Muscle of leg (tissue), 16 donors: ENCODE measurements around the gene HECTD1. TPM values are rescaled to one million over a fixed set of nuclear protein-coding genes. Genes with fewer than 3 reads are reported as not detected.
"Not testable (repeated sequence)": the region's sequence is repeated elsewhere in the genome, so short reads cannot be mapped to it uniquely, and the experiment has no call there.

Experiments used
- DNase-seq: peaks from one replicate; pipeline ENCODE4 v3.0.0; 2013
- H3K27ac ChIP-seq: one replicate; pipeline ENCODE4 v1.5.1; 2013; ENCODE audit warnings: mild to moderate bottlenecking, low read length, control low read depth
- H3K27me3 ChIP-seq: one replicate; pipeline ENCODE4 v1.6.1; 2013; ENCODE audit warnings: low read length; ENCODE audit not compliant: control insufficient read depth, insufficient read depth
- H3K36me3 ChIP-seq: one replicate; pipeline ENCODE4 v1.6.1; 2013; ENCODE audit warnings: low read length; ENCODE audit not compliant: control insufficient read depth, insufficient read depth
- H3K4me1 ChIP-seq: one replicate; pipeline ENCODE4 v1.6.1; 2013; ENCODE audit warnings: low read length; ENCODE audit not compliant: control insufficient read depth, insufficient read depth
- H3K4me3 ChIP-seq: one replicate; pipeline ENCODE4 v1.5.1; 2013; ENCODE audit warnings: low read length, control low read depth
- H3K9me3 ChIP-seq: replicated peaks from 2 replicates; pipeline ENCODE4 v1.6.1; 2013; ENCODE audit warnings: low read depth, low read length; ENCODE audit not compliant: control insufficient read depth
- WGBS: methylation state at CpG from one replicate; pipeline ENCODE4 v1.1.5; 2013; ENCODE audit warnings: missing lambda C conversion rate; ENCODE audit not compliant: insufficient coverage; 5-methylcytosine and 5-hydroxymethylcytosine counted together
- long read RNA-seq, 11 donors: transcript quantifications; one replicate each; lab custom pipeline, GENCODE V29; 2026
- polyA plus RNA-seq, 8 donors: library from polyadenylated mRNA; unstranded; fragments of 120-200 nt; gene quantifications; one replicate each; pipeline versions ENCODE4 v1.2.1 to v1.2.3, GENCODE V29; 2013; ENCODE audit warnings: inconsistent platforms in 1 of 8, low replicate concordance in 1 of 8; ENCODE audit not compliant: insufficient read length in 8 of 8, insufficient read depth in 1 of 8
- total RNA-seq: library from RNA; stranded (reverse); fragments of 120-200 nt; gene quantifications from one replicate; pipeline ENCODE4 v1.2.4, GENCODE V29; 2013

The HECTD1 gene
- total RNA-seq (149 TPM), polyA plus RNA-seq (100 to 1,000 TPM in 5 of 8 donors, 10 to 100 TPM in 3; 85.5 to 115 (median 107) TPM)
- long read RNA-seq, donor 1, partial matches to known transcripts, result 0 of 3 reads
- long read RNA-seq, donor 1, other reads (novel, unspliced or antisense), result 0 of 3 reads
- long read RNA-seq, donor 2, result 0 reads
- long read RNA-seq, donor 3, full-length matches to known transcripts, result 3 of 3 reads
- long read RNA-seq, donor 3, partial matches to known transcripts, result 0 of 3 reads
- long read RNA-seq, donor 3, other reads (novel, unspliced or antisense), result 0 of 3 reads
- long read RNA-seq, donor 4, partial matches to known transcripts, result 0 of 1 reads
- long read RNA-seq, donor 4, other reads (novel, unspliced or antisense), result 0 of 1 reads
- long read RNA-seq, donor 5, partial matches to known transcripts, result 0 of 4 reads
- long read RNA-seq, donor 5, other reads (novel, unspliced or antisense), result 0 of 4 reads
- long read RNA-seq, donor 6, transcript HECTD1-214 (2 exons, 684 nt), result major isoform, 6 of 23 reads
- long read RNA-seq, donor 6, partial matches to known transcripts, result 14 of 23 reads
- long read RNA-seq, donor 6, other reads (novel, unspliced or antisense), result 0 of 23 reads
- long read RNA-seq, donor 7, partial matches to known transcripts, result 0 of 6 reads
- long read RNA-seq, donor 7, other reads (novel, unspliced or antisense), result 0 of 6 reads
- long read RNA-seq, donor 8, partial matches to known transcripts, result 0 of 4 reads
- long read RNA-seq, donor 8, other reads (novel, unspliced or antisense), result 0 of 4 reads
- long read RNA-seq, donor 9, partial matches to known transcripts, result 8 of 14 reads
- long read RNA-seq, donor 9, other reads (novel, unspliced or antisense), result 0 of 14 reads
- long read RNA-seq, donor 10, transcript HECTD1-212 (2 exons, 595 nt), result major isoform, 5 of 41 reads
- long read RNA-seq, donor 10, partial matches to known transcripts, result 33 of 41 reads
- long read RNA-seq, donor 10, other reads (novel, unspliced or antisense), result 0 of 41 reads
- long read RNA-seq, donor 11, partial matches to known transcripts, result 0 of 6 reads
- long read RNA-seq, donor 11, other reads (novel, unspliced or antisense), result 0 of 6 reads

DNA sequence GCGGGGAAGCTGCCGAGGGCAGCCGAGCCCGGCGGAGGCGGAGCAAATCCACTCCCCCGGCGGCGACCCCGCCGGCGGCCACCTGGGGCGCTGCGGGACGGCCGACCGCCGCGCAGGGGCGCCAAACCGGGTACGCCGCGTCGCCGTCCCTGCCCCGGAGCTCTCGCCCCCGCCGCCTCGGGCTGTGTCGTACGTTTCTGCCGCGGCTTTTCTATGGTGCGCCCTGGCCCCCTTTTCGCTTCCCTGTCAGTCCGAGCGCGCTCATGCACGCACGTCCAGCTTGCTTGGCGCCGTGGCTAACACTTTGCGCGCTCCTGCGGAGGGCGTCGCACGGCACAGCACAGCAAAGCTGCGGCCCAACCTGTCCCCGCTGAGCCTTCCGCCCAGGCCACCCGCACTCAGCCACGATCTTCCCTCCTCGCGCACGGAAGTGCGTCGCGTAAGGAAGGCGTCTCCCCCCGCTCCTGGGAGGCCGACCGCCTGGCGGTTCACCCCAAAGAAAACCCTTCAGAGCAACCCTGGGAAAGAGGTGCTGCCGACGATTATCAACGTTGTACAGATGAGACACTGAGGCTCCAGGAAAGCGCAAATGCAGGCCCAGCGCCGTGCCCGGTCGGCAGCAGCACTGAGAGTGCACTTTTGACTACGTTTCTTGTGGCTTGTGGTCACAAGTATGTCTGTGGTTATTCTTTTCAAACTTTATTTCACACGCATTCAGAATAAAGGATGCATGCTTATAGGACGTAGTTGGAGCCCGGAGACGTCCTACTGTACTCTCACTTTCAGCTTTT lies at the start of gene HECTD1:
Gene HECTD1 (minus strand): TSS at position 39 of the 791 bp plus-strand sequence. CDS start 1,857 bp downstream, outside the sequence.
- no peaks in the 10 kb centered on the region for H3K27me3 ChIP-seq
- H3K27ac ChIP-seq, result peak within 1 kb of the TSS; percentile 100
- H3K4me3 ChIP-seq, result peak within 1 kb of the TSS; percentile 86
- H3K9me3 ChIP-seq, result no peaks in the 10 kb centered on the region
- peak; percentile 96 for DNase-seq
- WGBS, result under 1% methylated on average over 74 of the region's 79 CpGs
- peaks cover 8% of the 10 kb centered on the region for H3K4me1 ChIP-seq
- peaks cover 4% of the 10 kb centered on the region for H3K36me3 ChIP-seq

DNA sequence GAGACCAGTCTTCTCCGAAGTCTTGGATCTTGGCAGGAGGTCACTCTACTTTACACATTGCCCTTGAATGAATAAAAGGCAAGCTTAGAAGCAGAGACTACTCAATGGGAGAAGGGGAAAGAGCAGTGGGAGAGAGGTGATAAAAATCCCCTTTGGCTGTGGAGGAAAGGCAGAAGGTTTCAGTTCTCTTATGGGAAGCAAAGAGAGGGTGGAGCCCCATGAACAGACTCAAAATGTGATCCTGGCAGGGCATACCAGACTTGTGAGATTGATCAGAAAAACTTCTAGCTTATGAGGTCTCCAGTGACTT lies 49.6 kb upstream of the HECTD1 start:
- Histone ChIP-seq H3K4me3 (no peak overlapping the region), H3K27ac (no peak overlapping the region), H3K27me3 (no peaks in the 10 kb centered on the region), H3K4me1 (peaks cover 5% of the 10 kb centered on the region), H3K36me3 (no peaks in the 10 kb centered on the region), H3K9me3 (no peaks in the 10 kb centered on the region)
- no peak for DNase-seq
- no CpG with 5 or more reads among the region's 1 CpG for WGBS

DNA sequence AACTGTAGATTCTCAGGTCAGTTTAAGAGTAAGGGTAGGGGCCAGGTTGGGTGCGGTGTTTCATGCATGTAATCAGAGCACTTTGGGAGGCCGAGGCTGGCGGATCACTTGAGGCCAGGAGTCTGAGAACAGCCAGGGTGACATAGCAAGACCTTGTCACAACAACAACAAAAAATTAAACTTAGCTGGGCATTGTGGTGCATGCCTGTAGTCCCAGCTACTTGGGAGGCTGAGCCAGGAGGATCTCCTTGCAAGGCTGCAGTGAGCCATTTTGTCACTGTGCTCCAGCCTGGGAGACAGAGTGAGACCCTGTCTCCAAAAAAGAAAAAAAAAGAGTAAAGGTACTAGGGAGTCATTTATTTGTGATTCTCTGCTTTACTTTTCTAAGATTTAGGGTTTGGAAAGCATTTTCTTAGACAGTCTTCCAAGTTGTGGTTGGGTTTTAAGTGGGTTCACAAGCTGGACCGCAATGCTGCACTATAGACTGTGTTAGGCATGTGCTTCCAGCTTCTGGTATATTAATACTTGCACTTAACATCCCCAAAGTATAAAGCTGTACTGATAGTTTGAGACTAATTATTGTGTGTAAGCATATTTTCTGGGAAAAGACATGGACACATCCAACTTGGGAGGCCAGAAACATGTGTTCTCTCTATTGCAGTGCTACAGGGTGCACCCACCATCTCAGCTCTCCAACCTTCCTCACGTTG lies 49.1 kb upstream of the HECTD1 start:
- Histone ChIP-seq H3K4me1 (peaks cover under 1% of the 10 kb centered on the region), H3K9me3 (no peaks in the 10 kb centered on the region), H3K36me3 (no peaks in the 10 kb centered on the region), H3K4me3 (no peak overlapping the region), H3K27me3 (no peaks in the 10 kb centered on the region), H3K27ac (no peak overlapping the region)
- 90% methylated on average over 2 of the region's 5 CpGs for WGBS
- no peak for DNase-seq

DNA sequence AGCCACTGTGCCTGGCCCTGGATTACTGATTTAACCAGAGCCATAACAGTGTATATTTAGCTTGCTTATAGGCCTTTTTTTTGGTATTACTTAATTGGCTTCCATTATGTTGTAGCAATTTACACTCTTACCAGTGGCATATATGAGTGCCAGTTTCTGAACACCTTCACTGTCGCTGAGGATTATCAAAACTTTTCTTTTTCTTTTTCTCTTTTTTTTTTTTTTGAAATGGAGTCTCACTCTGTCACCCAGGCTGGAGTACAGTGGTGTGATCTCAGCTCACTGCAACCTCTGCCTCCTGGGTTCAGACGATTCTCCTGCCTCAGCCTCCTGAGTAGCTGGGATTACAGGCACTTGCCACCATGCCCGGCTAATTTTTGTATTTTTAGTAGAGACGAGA lies 48.3 kb upstream of the HECTD1 start:
- H3K9me3 ChIP-seq, H3K27me3 ChIP-seq: not testable (repeated sequence)
- no CpG with 5 or more reads among the region's 4 CpGs for WGBS

DNA sequence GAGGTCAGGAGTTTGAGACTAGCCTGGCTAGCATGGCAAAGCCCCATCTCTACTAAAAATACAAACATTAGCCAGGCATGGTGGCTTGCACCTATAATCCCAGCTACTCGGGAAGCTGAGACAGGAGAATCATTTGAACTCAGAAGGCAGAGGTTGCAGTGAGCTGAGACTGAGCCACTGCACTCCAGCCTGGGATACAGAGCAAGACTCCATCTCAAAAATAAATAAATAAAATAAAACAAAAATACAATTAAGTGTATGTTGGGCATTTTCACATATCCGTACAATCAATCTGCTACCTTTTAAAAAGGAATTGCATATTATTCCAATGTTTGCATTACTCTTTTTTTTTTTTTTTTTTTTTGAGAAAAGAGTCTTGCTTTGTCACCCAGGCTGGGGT lies 47.7 kb upstream of the HECTD1 start:
- H3K4me3 ChIP-seq, result no peak overlapping the region
- H3K27me3 ChIP-seq, result no peaks in the 10 kb centered on the region
- no peaks in the 10 kb centered on the region for H3K4me1 ChIP-seq
- no peak for DNase-seq
- WGBS, result no CpG with 5 or more reads among the region's 2 CpGs
- H3K36me3 ChIP-seq, result no peaks in the 10 kb centered on the region
- no peak overlapping the region for H3K27ac ChIP-seq
- H3K9me3 ChIP-seq, result no peaks in the 10 kb centered on the region

More for the DNA sequence above, 48.3 kb upstream of the HECTD1 start:
- DNase-seq, H3K4me1 ChIP-seq, H3K36me3 ChIP-seq, H3K27ac ChIP-seq, H3K4me3 ChIP-seq: not testable (repeated sequence)

DNA sequence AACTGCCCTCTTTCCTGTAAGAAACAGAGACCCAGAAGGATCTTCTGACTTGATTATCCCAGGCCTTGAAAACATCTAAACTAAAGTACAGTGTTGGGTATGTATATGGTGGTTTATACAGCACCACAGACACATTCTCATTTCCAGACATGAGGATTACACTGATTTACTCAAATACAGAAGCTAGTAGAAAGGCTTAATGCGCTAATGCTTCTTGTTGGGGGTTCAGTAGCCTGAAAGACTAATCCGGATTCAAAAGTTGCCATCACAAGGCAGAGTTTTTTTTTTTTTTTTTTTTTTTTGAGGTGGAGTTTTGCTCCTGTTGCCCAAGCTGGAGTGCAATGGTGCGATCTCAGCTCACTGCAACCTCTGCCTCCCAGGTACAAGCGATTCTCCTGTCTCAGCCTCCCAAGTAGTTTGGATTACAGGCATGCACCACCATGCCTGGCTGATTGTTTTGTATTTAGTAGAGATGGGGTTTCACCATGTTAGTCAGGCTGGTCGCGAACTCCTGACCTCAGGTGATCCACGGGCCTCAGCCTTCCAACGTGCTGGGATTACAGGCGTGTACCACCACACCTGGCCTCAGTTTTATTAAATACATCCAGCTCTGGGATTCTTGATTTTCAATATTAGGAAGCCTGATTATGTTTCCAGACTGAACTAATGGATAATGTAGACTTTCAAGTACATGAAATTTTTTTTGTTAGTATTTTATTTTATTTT lies 46.3 kb upstream of the HECTD1 start:
- Histone ChIP-seq H3K27ac (no peak overlapping the region), H3K4me3 (no peak overlapping the region), H3K36me3 (no peaks in the 10 kb centered on the region), H3K27me3 (no peaks in the 10 kb centered on the region), H3K9me3 (no peaks in the 10 kb centered on the region), H3K4me1 (no peaks in the 10 kb centered on the region)
- DNase-seq, result no peak
- no CpG with 5 or more reads among the region's 9 CpGs for WGBS

DNA sequence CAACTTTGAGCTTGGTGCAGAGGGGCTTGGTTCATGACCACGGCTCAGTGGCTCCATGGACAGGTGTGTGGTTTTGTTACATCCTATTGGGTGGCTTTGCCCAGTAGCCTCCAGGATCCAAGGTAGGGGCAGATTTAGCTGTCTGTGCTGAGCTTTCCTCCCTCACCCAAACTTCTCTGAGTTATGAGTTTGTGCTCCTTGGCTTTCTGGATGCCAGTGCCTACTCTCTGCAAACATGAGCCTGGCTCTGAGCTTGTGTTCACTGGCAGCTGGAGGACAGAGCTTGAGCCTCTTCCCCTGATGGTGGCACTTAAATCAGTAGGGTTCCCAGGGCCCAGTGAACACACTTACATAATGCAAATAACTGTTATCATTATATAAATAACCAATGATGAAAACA lies 45.3 kb upstream of the HECTD1 start:
- Histone ChIP-seq H3K27me3 (no peaks in the 10 kb centered on the region), H3K9me3 (no peaks in the 10 kb centered on the region), H3K4me3 (no peak overlapping the region), H3K4me1 (no peaks in the 10 kb centered on the region), H3K36me3 (no peaks in the 10 kb centered on the region), H3K27ac (no peak overlapping the region)
- DNase-seq, result no peak
- no CpG with 5 or more reads among the region's 1 CpG for WGBS

DNA sequence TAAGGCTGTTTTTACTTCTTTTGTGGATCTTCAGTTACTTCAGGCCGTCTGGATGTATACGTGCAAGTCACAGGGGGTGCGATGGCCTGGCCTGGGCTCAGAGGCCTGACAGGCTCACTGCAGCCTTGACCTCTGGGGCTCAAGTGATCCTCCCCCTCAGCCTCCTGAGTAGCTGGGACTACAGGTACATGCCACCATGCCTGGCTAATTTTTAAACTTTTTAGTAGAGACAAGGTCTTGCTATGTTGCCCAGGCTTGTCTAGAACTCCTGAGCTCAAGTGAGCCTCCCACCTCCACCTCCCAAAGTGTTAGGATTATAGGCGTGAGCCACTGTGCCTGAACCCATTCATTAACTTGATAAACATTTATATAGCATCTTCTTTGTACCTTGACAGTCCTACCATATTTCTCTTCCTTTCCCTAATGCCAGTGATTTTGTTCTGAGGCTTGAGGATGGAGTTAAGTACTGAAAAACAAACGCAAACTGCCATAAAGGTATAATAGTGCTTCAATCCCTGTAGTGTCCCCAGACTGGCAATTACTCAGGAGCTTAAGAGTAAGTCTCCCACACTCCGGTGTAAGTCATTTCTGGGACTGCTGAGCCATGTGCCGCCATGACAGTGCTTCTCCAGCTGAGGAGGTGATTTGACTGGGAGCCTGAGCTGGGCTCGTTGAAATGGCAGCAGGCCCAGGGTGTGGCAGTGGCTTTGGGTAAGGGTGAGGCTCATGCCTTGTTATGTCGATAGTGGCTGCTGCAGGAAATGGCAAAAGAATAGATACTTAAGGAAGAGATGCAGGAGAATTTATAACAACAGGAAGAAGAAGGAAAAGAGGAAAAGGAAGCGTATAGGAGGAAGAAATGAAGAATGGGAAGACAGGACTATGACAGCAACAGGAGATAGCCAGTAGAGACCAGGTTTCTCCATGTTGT lies 43.7 kb upstream of the HECTD1 start:
- Histone ChIP-seq H3K27me3 (no peaks in the 10 kb centered on the region), H3K36me3 (no peaks in the 10 kb centered on the region), H3K9me3 (no peaks in the 10 kb centered on the region), H3K27ac (no peak overlapping the region), H3K4me1 (no peaks in the 10 kb centered on the region), H3K4me3 (no peak overlapping the region)
- no peak for DNase-seq
- 73% methylated on average over 8 of the region's 10 CpGs for WGBS
